GM21360 (cell line): ENCODE results near the gene SKIC3.

Source experiments
- ATAC-seq: cut with Tn5 transposase; IDR thresholded peaks from one replicate; pipeline ENCODE4 v1.9.1; 2021; ENCODE audit warnings: mild to moderate bottlenecking, moderate library complexity; ENCODE audit not compliant: unreplicated experiment

SKIC3 gene

DNA sequence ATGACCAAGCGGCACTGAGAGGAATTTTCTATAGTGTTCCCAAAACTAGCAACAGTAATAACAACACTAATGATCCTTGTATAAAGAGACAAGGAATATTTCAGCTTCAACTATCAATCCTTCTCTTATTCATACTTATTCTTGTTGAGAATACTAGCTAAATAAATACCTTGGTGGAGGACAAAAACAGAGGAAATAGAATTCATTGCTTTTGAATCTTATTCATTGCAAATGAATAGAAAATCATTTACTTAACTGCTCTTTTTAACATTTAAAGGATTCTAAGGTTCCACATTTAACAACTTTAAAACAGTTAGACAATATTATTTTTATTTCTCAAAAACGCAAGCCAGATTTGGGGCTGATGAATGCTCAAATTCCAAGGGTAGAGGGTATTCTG is 22.4 kb downstream of the SKIC3 start:
- ATAC-seq = no peak

- ATAC-seq = no peak
Measured at GRCh38 chr5:95531491-95531890, 23.3 kb downstream of the SKIC3 start.

DNA sequence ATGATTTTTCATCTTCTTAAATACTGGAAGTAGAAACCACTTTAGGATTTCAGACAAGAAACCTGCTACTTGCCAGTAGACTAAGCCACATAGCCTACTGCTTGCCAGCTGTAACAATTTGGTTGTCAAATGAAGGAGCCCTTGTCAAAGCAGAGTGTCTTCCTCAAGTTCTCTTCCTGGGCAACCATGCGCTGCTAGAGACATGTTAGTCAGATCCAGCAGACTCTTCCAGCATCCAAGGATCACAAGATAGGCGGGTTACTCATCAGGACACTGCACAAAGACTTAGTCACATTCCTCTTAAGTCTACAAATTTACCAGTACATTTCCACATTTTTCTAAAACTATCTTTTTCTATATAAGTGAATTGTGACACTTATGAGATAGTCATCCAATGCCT is 24.4 kb downstream of the SKIC3 start:
- no peak for ATAC-seq

GRCh38 chr5:95528565-95528964 is 26.2 kb downstream of the SKIC3 start:
- no peak for ATAC-seq

- ATAC-seq = no peak
Measured at GRCh38 chr5:95526871-95527270, 27.9 kb downstream of the SKIC3 start.

DNA sequence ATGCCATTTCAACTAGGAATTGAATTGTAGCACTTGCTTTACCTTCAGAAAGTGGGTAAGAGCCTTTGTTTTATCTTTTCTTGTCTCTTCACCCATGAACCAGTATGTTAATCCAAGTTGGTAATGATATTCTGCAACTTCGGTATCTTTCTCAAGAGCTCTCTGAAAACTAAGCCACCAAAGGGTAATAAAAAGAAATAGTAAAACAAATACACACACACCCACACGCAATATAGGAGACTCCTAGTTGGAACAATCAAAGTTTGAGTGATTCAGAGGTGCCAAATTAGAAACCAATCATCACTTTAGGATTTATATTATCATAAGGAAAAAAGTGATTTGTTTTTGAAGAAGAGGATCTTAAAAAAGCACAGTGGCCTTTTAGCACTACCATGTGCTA is 30.4 kb downstream of the SKIC3 start:
- ATAC-seq = no peak

DNA sequence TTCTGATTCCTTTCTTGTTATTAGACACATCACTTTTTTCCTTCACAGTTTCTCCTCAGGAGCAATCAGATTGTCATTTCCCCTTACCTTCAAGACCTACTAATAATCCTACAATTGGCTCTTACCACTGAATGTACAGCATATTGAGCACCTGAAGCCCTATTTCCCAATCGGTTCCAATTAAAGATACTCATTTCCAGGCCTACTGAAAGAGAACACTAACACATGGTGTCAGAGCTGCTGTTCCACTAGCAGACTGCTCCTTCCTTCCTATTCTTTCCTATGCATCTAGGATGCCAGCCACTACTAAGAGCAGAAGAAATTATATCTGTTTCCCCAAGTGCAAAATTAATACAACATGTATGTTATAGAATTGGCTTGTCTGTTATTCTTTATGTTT is 34.6 kb downstream of the SKIC3 start:
- no peak for ATAC-seq

GRCh38 chr5:95519681-95520080 is 35.1 kb downstream of the SKIC3 start:
- ATAC-seq = no peak

DNA sequence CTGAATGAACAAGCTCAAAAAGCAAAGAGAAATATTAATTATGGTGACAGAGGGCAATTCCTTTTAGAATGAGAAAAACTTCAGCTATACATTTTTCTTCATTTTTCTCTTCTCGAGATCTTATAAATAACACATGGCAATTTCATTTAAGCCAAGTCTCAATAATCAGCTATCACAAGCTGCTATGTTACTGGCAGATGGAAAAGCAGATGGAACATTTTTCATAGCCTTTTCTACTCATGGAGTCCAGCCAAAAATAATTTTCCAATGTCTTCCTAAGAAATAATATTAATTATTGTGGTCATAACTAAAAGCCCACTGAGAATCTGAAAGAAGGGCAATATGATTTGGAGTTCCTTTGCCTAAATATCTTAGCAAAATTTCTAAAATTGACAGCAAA is 35.6 kb downstream of the SKIC3 start:
- ATAC-seq = no peak

DNA sequence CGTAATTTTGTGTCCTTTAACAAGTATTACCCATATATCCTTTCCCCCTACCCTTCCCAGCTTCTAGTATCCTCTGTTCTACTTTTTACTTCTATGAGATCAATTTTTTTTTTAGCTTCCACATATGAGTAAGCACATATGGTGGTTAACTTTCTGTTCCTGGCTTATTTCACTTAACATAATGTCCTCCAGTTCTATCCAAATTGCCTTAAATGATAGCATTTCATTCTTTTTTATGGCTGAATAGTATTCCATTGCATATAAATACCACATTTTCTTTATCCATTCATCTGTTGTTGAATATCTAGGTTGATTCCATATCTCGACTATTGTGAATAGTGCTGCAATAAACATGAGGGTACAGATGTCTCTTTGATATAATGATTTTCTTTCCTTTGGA is 36.4 kb downstream of the SKIC3 start:
- ATAC-seq = no peak

GRCh38 chr5:95511606-95512005 is 43.2 kb downstream of the SKIC3 start:
- ATAC-seq = no peak

DNA sequence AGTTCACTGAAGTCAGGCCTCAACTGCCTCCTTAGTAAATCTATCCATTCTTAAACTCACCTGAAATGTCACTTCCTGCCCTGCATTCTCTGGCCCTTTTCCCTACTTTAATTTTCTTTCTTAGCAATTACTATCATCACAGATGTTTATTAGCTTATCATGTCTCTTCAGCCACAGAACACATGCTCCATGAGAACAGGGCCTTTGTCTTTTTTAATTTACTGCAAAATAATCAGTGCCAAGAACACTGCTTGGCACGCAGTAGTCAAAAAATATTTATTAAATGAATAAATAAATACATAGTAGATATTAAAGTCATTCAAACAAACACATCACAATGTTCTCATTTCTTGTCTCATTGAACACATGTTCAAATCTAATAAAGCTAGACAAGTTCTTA is 46.2 kb downstream of the SKIC3 start:
- ATAC-seq = no peak
